ENCODE results near the gene SLC9A9.
A peak's percentile ranks its signal among the peaks of the same experiment; 100 is the strongest.

SLC9A9 gene

GRCh38 chr3:143321058-143321769, 527.1 kb downstream of the SLC9A9 start:
- DNase-seq (ENCODE audit: low spot score) = no peak

- DNase-seq (ENCODE audit: low spot score) = no peak
Observed at GRCh38 chr3:143315766-143316165, 532.5 kb downstream of the SLC9A9 start.

- DNase-seq (ENCODE audit: low spot score) = no peak
Observed at GRCh38 chr3:143314251-143315093, 533.8 kb downstream of the SLC9A9 start.

- DNase-seq (ENCODE audit: low spot score) = no peak
Observed at GRCh38 chr3:143313893-143314188, 534.4 kb downstream of the SLC9A9 start.

GRCh38 chr3:143313025-143313892, 535.0 kb downstream of the SLC9A9 start:
- no peak for DNase-seq (ENCODE audit: low spot score)

GRCh38 chr3:143311096-143311495, 537.2 kb downstream of the SLC9A9 start:
- no peak for DNase-seq (ENCODE audit: low spot score)

- DNase-seq (ENCODE audit: low spot score) = no peak
Observed at GRCh38 chr3:143309705-143310104, 538.6 kb downstream of the SLC9A9 start.

- DNase-seq (ENCODE audit: low spot score) = no peak
Observed at GRCh38 chr3:143307613-143308183, 540.6 kb downstream of the SLC9A9 start.

GRCh38 chr3:143306407-143306806, 541.9 kb downstream of the SLC9A9 start:
- DNase-seq (ENCODE audit: low spot score) = no peak

GRCh38 chr3:143302638-143303171, 545.6 kb downstream of the SLC9A9 start:
- DNase-seq (ENCODE audit: low spot score) = no peak

- DNase-seq (ENCODE audit: low spot score) = no peak
Observed at GRCh38 chr3:143301031-143301901, 547.0 kb downstream of the SLC9A9 start.

- DNase-seq (ENCODE audit: low spot score) = no peak
Observed at GRCh38 chr3:143298886-143299535, 549.3 kb downstream of the SLC9A9 start.

GRCh38 chr3:143298380-143298779, 549.9 kb downstream of the SLC9A9 start:
- DNase-seq (ENCODE audit: low spot score) = no peak

- DNase-seq (ENCODE audit: low spot score) = no peak
Observed at GRCh38 chr3:143295201-143296080, 552.8 kb downstream of the SLC9A9 start.

GRCh38 chr3:143294188-143294587, 554.1 kb downstream of the SLC9A9 start:
- no peak for DNase-seq (ENCODE audit: low spot score)

GRCh38 chr3:143291836-143292447, 556.3 kb downstream of the SLC9A9 start:
- DNase-seq (ENCODE audit: low spot score) = peak; percentile 24

- DNase-seq (ENCODE audit: low spot score) = peak; percentile 45
Observed at GRCh38 chr3:143288944-143289343, 559.3 kb downstream of the SLC9A9 start.

- DNase-seq (ENCODE audit: low spot score) = peak; percentile 38
Observed at GRCh38 chr3:143287403-143287802, 560.9 kb downstream of the SLC9A9 start.
